Chondrocyte (in vitro differentiated cells): ENCODE data around the gene IRX4. TPM values are rescaled to one million over a fixed set of nuclear protein-coding genes. Genes with fewer than 3 reads are reported as not detected.

Experiments used
- DNase-seq: peaks from one replicate; pipeline ENCODE4 v3.0.0; 2021; ENCODE audit warnings: mixed read lengths, low spot score
- H3K27ac Mint-ChIP-seq: one replicate; pipeline ENCODE4 v1.8.0; 2021; ENCODE audit warnings: mild to moderate bottlenecking, moderate library complexity, mixed read lengths; ENCODE audit not compliant: unreplicated experiment
- H3K27me3 Mint-ChIP-seq: 2 replicates; pipeline ENCODE4 v1.8.0; 2021; ENCODE audit warnings: low read depth, mixed read lengths
- H3K36me3 Mint-ChIP-seq: 2 replicates; pipeline ENCODE4 v1.8.0; 2021; ENCODE audit warnings: low read depth, mixed read lengths
- H3K4me1 Mint-ChIP-seq: 2 replicates; pipeline ENCODE4 v1.8.0; 2021; ENCODE audit warnings: low read depth, mild to moderate bottlenecking, mixed read lengths
- H3K4me3 Mint-ChIP-seq: one replicate; pipeline ENCODE4 v1.8.0; 2021; ENCODE audit warnings: mild to moderate bottlenecking, moderate library complexity, mixed read lengths; ENCODE audit not compliant: unreplicated experiment
- H3K9me3 Mint-ChIP-seq: 2 replicates; pipeline ENCODE4 v1.8.0; 2021; ENCODE audit warnings: low read depth, mixed read lengths
- total RNA-seq: library from RNA; stranded (reverse); gene quantifications from 3 replicates; pipeline ENCODE4 v1.2.1, GENCODE V29; 2021
- TF ChIP-seq, protein P1 (sequence below): fragments of 200-600 bp; sonication (generic); IDR thresholded peaks from 2 replicates; pipeline ENCODE4 v1.5.0; 2021; ENCODE audit warnings: antibody characterized with exemption, mild to moderate bottlenecking, moderate library complexity

The IRX4 gene
- total RNA-seq, 1 donor from 2014 or later = not detected

DNA sequence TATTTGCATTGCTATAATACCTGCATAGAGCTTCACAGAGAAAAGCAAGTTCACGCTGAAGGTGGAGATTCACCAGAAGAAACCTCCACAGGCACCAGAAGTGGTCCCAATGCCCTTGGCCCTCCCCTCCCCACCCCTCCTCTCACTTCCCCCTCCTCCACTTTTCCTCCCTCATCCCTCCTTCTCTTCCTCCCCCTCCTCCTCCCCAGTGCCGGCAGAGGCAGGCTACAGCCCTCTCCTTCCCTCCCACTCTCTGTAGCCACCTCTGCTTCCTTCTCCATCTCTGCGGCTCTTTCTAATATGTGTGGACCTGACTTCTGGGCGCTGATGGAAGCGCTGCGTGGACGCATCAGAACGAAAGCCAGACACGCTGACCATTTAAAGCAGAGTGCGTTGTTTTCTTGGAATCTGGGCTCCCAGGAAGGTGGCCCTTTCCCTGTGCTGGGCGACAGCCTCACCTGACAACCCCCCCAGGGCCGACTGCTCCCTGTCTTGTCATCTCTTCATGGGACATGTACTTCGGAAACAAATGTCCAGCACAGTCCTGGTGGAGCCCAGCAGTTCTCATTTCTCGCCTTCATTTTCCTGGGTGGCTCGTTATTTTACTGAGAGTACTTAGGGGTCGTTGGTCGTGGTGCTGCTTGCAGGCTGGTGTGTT lies 52.0 kb downstream of the IRX4 start:
- no peaks in the 10 kb centered on the region for H3K4me1 Mint-ChIP-seq
- peaks cover 4% of the 10 kb centered on the region for H3K36me3 Mint-ChIP-seq
- no peaks in the 10 kb centered on the region for H3K9me3 Mint-ChIP-seq
- H3K27me3 Mint-ChIP-seq = peaks cover 18% of the 10 kb centered on the region
- TF ChIP-seq, protein P1, sequence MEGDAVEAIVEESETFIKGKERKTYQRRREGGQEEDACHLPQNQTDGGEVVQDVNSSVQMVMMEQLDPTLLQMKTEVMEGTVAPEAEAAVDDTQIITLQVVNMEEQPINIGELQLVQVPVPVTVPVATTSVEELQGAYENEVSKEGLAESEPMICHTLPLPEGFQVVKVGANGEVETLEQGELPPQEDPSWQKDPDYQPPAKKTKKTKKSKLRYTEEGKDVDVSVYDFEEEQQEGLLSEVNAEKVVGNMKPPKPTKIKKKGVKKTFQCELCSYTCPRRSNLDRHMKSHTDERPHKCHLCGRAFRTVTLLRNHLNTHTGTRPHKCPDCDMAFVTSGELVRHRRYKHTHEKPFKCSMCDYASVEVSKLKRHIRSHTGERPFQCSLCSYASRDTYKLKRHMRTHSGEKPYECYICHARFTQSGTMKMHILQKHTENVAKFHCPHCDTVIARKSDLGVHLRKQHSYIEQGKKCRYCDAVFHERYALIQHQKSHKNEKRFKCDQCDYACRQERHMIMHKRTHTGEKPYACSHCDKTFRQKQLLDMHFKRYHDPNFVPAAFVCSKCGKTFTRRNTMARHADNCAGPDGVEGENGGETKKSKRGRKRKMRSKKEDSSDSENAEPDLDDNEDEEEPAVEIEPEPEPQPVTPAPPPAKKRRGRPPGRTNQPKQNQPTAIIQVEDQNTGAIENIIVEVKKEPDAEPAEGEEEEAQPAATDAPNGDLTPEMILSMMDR = no peak
- H3K4me3 Mint-ChIP-seq = no peak overlapping the region
- peak; percentile 44 for DNase-seq
- H3K27ac Mint-ChIP-seq = no peak overlapping the region

DNA sequence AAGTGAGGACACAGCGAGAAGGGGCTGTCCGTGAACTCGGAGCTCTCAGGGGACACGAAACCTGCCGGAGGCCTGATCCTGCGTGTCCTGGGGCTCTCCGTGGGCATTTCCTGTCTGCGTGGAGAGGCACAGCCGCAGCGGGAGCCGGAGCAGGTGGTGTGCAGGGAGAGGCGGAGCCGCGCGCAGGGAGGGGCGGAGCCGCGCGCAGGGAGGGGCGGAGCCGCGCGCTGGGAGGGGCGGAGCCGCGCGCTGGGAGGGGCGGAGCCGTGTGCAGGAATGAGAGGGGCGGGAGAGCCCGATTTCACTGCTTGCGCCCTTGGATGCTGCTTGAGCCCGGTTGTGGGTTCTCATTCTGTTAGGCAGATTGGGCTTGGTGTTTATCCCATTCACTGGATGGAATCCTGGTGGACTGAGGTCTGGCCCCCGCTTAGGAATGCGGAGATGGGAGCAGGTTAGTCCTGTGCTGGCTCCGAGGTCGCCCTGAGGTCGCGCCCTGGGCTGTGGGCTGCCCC lies 54.8 kb downstream of the IRX4 start:
- DNase-seq = no peak
- Mint-ChIP-seq H3K36me3 (peaks cover 8% of the 10 kb centered on the region), H3K27ac (no peak overlapping the region), H3K27me3 (no peaks in the 10 kb centered on the region), H3K4me3 (no peak overlapping the region), H3K9me3 (no peaks in the 10 kb centered on the region), H3K4me1 (no peaks in the 10 kb centered on the region)
- TF ChIP-seq, protein P1 = no peak

Other genes with a start within 250 kb of the IRX4 start
- gene MRPL36, start 83.1 kb downstream of the IRX4 start, total RNA-seq = 37.4 to 50.8 TPM (median 48.3 TPM) in 3 replicates
- 23.7 to 31.3 TPM (median 25.7 TPM) in 3 replicates for gene NDUFS6, start 81.5 kb downstream of the IRX4 start, total RNA-seq